ENCODE measurements around the gene G3BP1.
"Not testable (repeated sequence)": the region's sequence is repeated elsewhere in the genome, so short reads cannot be mapped to it uniquely, and the experiment has no call there.

Gene G3BP1

DNA sequence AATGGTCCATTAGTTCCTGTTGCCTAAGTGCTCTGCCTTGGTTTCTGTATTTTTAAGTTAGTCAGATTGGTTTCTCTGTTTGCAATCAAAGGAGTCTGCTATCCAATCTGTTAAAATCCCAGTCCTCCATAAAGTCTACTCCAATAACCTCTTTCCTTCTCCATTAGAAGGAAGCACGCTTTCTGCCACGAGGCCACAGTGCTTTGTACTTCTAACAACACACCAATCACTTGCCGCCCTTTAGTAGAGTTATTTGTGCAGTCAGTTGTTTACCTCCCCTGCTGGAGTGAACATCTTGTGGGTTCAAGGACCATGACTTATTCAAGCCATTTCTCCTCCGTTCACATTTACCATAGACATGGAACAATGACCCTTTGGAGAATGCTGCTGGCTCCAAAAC, 83.9 kb downstream of the G3BP1 start:
- H3K27ac ChIP-seq (ENCODE audit: low read depth, low read length), result no peak overlapping the region
- H3K27me3 ChIP-seq (ENCODE audit: control insufficient read depth in 1 of 2, insufficient read depth in 2 of 2, low read length in 2 of 2), result no peaks in the 10 kb centered on the region
- no peak overlapping the region for H3K9ac ChIP-seq (ENCODE audit: low read depth in 1 of 2, low read length in 2 of 2)
- H3K9me3 ChIP-seq (ENCODE audit: control insufficient read depth in 1 of 2, low read length in 2 of 2), result no peaks in the 10 kb centered on the region
- no peaks in the 10 kb centered on the region for H3K4me1 ChIP-seq (ENCODE audit: control insufficient read depth in 1 of 2, insufficient read depth in 2 of 2, low read length in 2 of 2)
- H3K36me3 ChIP-seq (ENCODE audit: control insufficient read depth in 1 of 2, insufficient read depth in 2 of 2, low read length in 2 of 2), result no peaks in the 10 kb centered on the region
- H3K4me3 ChIP-seq (ENCODE audit: low read depth in 1 of 2, low read length in 2 of 2), result no peak overlapping the region

DNA sequence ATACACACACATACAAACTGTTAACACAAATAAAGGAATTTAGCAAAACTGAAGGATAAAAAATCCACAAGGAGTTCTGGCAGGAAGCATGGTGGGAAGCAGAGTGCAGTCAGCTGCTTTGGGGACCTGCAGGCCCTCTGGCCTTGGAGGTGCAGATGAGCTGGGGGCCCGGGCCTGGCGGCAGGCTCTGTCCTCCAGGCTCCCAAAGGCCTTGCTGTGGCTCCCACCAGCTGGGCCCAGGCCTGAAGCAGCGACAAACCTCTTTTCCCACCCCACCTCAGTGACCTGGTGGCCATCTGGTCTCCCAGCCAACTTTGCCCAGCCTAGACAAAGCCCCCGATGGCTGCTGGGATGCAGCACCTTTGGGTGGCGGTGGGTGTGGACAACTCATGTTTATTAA, 85.1 kb downstream of the G3BP1 start:
- Histone ChIP-seq H3K36me3 (ENCODE audit: control insufficient read depth in 1 of 2, insufficient read depth in 2 of 2, low read length in 2 of 2) (no peaks in the 10 kb centered on the region), H3K27me3 (ENCODE audit: control insufficient read depth in 1 of 2, insufficient read depth in 2 of 2, low read length in 2 of 2) (no peaks in the 10 kb centered on the region), H3K4me1 (ENCODE audit: control insufficient read depth in 1 of 2, insufficient read depth in 2 of 2, low read length in 2 of 2) (no peaks in the 10 kb centered on the region), H3K4me3 (ENCODE audit: low read depth in 1 of 2, low read length in 2 of 2) (no peak overlapping the region), H3K9me3 (ENCODE audit: control insufficient read depth in 1 of 2, low read length in 2 of 2) (no peaks in the 10 kb centered on the region), H3K9ac (ENCODE audit: low read depth in 1 of 2, low read length in 2 of 2) (no peak overlapping the region), H3K27ac (ENCODE audit: low read depth, low read length) (no peak overlapping the region)

DNA sequence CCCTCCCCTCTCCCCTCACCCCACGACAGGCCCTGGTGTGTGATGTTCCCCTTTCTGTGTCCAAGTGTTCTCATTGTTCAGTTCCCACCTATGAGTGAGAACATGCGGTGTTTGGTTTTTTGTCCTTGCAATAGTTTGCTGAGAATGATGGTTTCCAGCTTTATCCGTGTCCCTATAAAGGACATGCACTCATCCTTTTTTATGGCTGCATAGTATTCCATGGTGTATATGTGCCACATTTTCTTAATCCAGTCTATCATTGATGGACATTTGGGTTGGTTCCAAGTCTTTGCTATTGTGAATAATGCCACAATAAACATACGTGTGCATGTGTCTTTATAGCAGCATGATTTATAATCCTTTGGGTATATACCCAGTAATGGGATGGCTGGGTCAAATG, 89.1 kb downstream of the G3BP1 start:
- H3K27ac ChIP-seq (ENCODE audit: low read depth, low read length); H3K36me3 ChIP-seq (ENCODE audit: control insufficient read depth in 1 of 2, insufficient read depth in 2 of 2, low read length in 2 of 2); H3K9me3 ChIP-seq (ENCODE audit: control insufficient read depth in 1 of 2, low read length in 2 of 2); H3K4me3 ChIP-seq (ENCODE audit: low read depth in 1 of 2, low read length in 2 of 2); H3K9ac ChIP-seq (ENCODE audit: low read depth in 1 of 2, low read length in 2 of 2); H3K27me3 ChIP-seq (ENCODE audit: control insufficient read depth in 1 of 2, insufficient read depth in 2 of 2, low read length in 2 of 2); H3K4me1 ChIP-seq (ENCODE audit: control insufficient read depth in 1 of 2, insufficient read depth in 2 of 2, low read length in 2 of 2): not testable (repeated sequence)

All from duodenal mucosa (tissue), 2 donors.